Mesendoderm (in vitro differentiated cells): Measurements from ENCODE around the gene TMPRSS7.

Source experiments
- DNase-seq: peaks from one replicate; pipeline ENCODE4 v3.0.0; 2013
- H2AK5ac ChIP-seq: 2 replicates; pipeline ENCODE4 v1.6.1; 2013; ENCODE audit warnings: low read length, inconsistent platforms
- H2BK120ac ChIP-seq: 2 replicates; pipeline ENCODE4 v1.6.1; 2013; ENCODE audit warnings: low read depth, mild to moderate bottlenecking, low read length, moderate library complexity, mixed read lengths
- H2BK15ac ChIP-seq: replicated peaks from 2 replicates; pipeline ENCODE4 v1.6.1; 2013; ENCODE audit warnings: low read depth, mild to moderate bottlenecking, moderate library complexity
- H2BK5ac ChIP-seq: 2 replicates; pipeline ENCODE4 v1.6.1; 2013; ENCODE audit warnings: low read length, inconsistent platforms
- H3K18ac ChIP-seq: 2 replicates; pipeline ENCODE4 v1.6.1; 2013; ENCODE audit warnings: mild to moderate bottlenecking, low read length, mixed read lengths
- H3K23ac ChIP-seq: one replicate; pipeline ENCODE4 v1.6.1; 2013; ENCODE audit warnings: low read length
- H3K27ac ChIP-seq: 2 replicates; pipeline ENCODE4 v1.5.1; 2013; ENCODE audit warnings: low read depth, mild to moderate bottlenecking, inconsistent platforms, low read length, moderate library complexity
- H3K27me3 ChIP-seq: 2 replicates; pipeline ENCODE4 v1.6.1; 2013; ENCODE audit warnings: low read length, control low read depth, mild to moderate bottlenecking, inconsistent platforms; ENCODE audit not compliant: insufficient read depth, poor library complexity
- H3K36me3 ChIP-seq: 2 replicates; pipeline ENCODE4 v1.6.1; 2013; ENCODE audit warnings: low read length, inconsistent platforms; ENCODE audit not compliant: control insufficient read depth, insufficient read depth
- H3K4ac ChIP-seq: one replicate; pipeline ENCODE4 v1.6.1; 2013; ENCODE audit warnings: low read depth, mild to moderate bottlenecking, low read length, moderate library complexity
- H3K4me1 ChIP-seq: 2 replicates; pipeline ENCODE4 v1.6.1; 2013; ENCODE audit warnings: low read depth, low read length, inconsistent platforms; ENCODE audit not compliant: control insufficient read depth
- H3K4me2 ChIP-seq: 2 replicates; pipeline ENCODE4 v1.6.1; 2013; ENCODE audit warnings: low read length
- H3K4me3 ChIP-seq: 2 replicates; pipeline ENCODE4 v1.5.1; 2013; ENCODE audit warnings: mild to moderate bottlenecking, low read length
- H3K56ac ChIP-seq: one replicate; pipeline ENCODE4 v1.6.1; 2013; ENCODE audit warnings: low read length
- H3K79me1 ChIP-seq: 2 replicates; pipeline ENCODE4 v1.6.1; 2013; ENCODE audit warnings: low read length, inconsistent platforms
- H3K79me2 ChIP-seq: 2 replicates; pipeline ENCODE4 v1.6.1; 2013; ENCODE audit warnings: mild to moderate bottlenecking, low read length; ENCODE audit not compliant: control insufficient read depth, insufficient read depth
- H3K9ac ChIP-seq: 2 replicates; pipeline ENCODE4 v1.6.1; 2013; ENCODE audit warnings: low read length, inconsistent platforms
- H4K5ac ChIP-seq: one replicate; pipeline ENCODE4 v1.6.1; 2013; ENCODE audit warnings: low read length
- H4K8ac ChIP-seq: one replicate; pipeline ENCODE4 v1.6.1; 2013; ENCODE audit warnings: low read depth, mild to moderate bottlenecking, control low read depth, low read length, moderate library complexity
- WGBS: extraction: QIAGEN DNeasy Blood & Tissue Kit; methylation state at CpG from one replicate; pipeline ENCODE4 v1.1.7; 2013; ENCODE audit warnings: low lambda C conversion rate, missing lambda C conversion rate; ENCODE audit not compliant: insufficient coverage; ENCODE audit errors: extremely low coverage; 5-methylcytosine and 5-hydroxymethylcytosine counted together

TMPRSS7 gene

DNA sequence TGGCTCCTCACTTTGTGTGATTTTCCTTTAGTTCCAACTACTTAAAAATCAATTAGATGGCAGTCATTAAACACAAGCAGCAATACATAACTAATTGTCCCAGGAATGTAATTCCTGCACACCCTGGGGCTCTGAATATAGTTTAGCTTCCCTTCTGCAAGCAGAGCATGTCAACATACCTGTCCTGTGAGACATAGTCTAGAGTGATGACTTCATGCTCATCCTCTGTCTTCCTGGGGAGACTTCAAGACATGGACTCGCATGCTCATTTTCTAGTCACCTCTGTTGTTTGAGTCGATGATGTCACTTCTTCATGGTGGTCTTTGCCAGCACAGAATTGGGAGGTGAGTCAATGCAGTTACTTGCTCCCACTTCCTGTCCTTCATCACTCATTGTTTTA lies 67.4 kb downstream of the TMPRSS7 start:
- no peak overlapping the region for H4K5ac ChIP-seq
- H3K4me3 ChIP-seq: no peak overlapping the region
- H2BK120ac ChIP-seq: no peak overlapping the region
- H3K27ac ChIP-seq: no peak overlapping the region
- no peaks in the 10 kb centered on the region for H3K27me3 ChIP-seq
- no peak overlapping the region for H2BK15ac ChIP-seq
- H3K9ac ChIP-seq: no peak overlapping the region
- WGBS: no CpG with 5 or more reads among the region's 2 CpGs
- H4K8ac ChIP-seq: no peak overlapping the region
- H2AK5ac ChIP-seq: no peak overlapping the region
- no peak overlapping the region for H3K4ac ChIP-seq
- H2BK5ac ChIP-seq: no peak overlapping the region
- DNase-seq: peak; percentile 71
- no peaks in the 10 kb centered on the region for H3K36me3 ChIP-seq
- no peak overlapping the region for H3K18ac ChIP-seq
- H3K56ac ChIP-seq: no peak overlapping the region
- H3K4me2 ChIP-seq: no peak overlapping the region
- no peaks in the 10 kb centered on the region for H3K79me2 ChIP-seq
- no peaks in the 10 kb centered on the region for H3K4me1 ChIP-seq
- H3K79me1 ChIP-seq: no peaks in the 10 kb centered on the region
- H3K23ac ChIP-seq: no peak overlapping the region

DNA sequence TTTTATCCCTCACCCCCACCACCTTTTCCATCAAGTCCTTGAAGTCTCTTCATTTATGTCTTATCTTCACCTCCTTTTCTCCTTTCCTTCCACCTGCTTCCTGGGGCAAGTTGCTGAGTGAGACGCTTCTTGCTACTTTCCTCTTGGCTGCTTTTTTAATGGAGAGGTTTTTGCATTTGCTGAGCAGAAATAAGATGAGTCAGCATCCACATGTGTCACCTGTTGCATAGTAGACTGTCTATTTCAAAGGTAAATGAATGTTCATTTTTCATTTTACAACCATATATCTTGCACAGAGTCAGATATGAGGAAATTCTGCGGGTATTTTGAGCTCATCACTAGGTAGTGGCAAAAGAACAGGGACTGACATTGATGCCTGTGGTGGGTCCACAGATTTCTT lies 70.2 kb downstream of the TMPRSS7 start:
- H3K9ac ChIP-seq: no peak overlapping the region
- H3K36me3 ChIP-seq: no peaks in the 10 kb centered on the region
- no CpG with 5 or more reads among the region's 2 CpGs for WGBS
- no peak overlapping the region for H2BK120ac ChIP-seq
- no peak overlapping the region for H4K8ac ChIP-seq
- H3K18ac ChIP-seq: no peak overlapping the region
- DNase-seq: no peak
- no peak overlapping the region for H3K4me2 ChIP-seq
- no peak overlapping the region for H3K4me3 ChIP-seq
- H3K23ac ChIP-seq: no peak overlapping the region
- H2BK5ac ChIP-seq: no peak overlapping the region
- no peak overlapping the region for H3K56ac ChIP-seq
- H2BK15ac ChIP-seq: no peak overlapping the region
- no peaks in the 10 kb centered on the region for H3K79me1 ChIP-seq
- no peaks in the 10 kb centered on the region for H3K27me3 ChIP-seq
- H3K4me1 ChIP-seq: no peaks in the 10 kb centered on the region
- no peak overlapping the region for H3K27ac ChIP-seq
- no peak overlapping the region for H4K5ac ChIP-seq
- no peak overlapping the region for H2AK5ac ChIP-seq
- no peak overlapping the region for H3K4ac ChIP-seq
- no peaks in the 10 kb centered on the region for H3K79me2 ChIP-seq

DNA sequence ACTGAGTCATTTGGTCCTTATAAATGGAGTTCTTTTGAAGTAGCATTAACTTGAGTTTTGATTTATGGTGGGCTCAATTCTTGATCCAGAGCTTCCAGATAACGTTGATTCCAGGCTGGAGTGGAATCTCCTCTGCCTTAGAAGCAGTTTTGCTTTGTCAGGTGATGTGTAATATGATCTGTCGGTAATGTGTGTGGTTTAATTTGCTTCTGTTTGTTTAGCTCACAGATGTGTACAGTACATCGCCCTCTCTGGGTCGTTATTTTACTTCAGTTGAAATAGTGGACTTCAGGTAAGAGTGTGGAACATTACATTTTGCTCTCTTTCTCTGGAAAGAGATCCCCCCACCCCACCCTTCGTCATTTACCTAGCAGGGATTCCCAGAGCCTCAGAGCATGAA lies 74.8 kb downstream of the TMPRSS7 start:
- H3K18ac ChIP-seq: no peak overlapping the region
- no peak overlapping the region for H3K4me3 ChIP-seq
- DNase-seq: no peak
- no peaks in the 10 kb centered on the region for H3K79me2 ChIP-seq
- no peak overlapping the region for H2BK5ac ChIP-seq
- H4K8ac ChIP-seq: no peak overlapping the region
- no peak overlapping the region for H2BK15ac ChIP-seq
- H3K9ac ChIP-seq: no peak overlapping the region
- no peak overlapping the region for H3K56ac ChIP-seq
- WGBS: no CpG with 5 or more reads among the region's 5 CpGs
- H3K79me1 ChIP-seq: no peaks in the 10 kb centered on the region
- no peaks in the 10 kb centered on the region for H3K27me3 ChIP-seq
- no peak overlapping the region for H3K23ac ChIP-seq
- no peaks in the 10 kb centered on the region for H3K4me1 ChIP-seq
- H3K4ac ChIP-seq: no peak overlapping the region
- H3K36me3 ChIP-seq: no peaks in the 10 kb centered on the region
- no peak overlapping the region for H3K27ac ChIP-seq
- no peak overlapping the region for H2AK5ac ChIP-seq
- H2BK120ac ChIP-seq: no peak overlapping the region
- no peak overlapping the region for H3K4me2 ChIP-seq
- H4K5ac ChIP-seq: no peak overlapping the region

DNA sequence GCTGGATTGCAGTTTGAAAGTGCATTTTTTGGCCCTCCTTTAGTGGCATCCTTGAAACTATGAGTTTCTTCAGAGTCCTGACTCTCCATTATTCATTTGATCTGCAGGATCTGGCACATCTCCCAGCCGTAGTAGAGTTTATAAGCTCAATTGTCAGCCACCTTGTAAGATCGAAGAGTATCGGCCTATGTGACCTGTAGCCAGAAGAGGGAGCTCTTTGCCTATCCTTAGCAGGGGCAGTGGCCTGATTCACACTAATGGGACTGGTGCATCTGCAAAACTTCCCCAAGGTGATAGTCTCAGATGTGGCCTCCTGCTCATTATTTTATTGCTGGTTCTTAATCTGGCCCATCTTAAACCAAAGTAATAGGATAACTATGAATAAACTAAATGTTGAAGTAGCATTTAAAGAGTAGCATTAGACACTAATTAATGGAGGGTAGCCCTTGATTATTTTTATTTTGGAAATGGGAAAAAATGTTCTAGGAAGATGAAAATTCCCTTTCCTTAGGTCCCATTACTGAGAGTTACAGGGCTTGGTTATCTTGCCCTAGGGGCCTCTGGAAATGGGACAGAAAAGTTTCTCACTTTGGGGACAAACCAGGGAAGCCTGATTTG lies 77.4 kb downstream of the TMPRSS7 start:
- Histone ChIP-seq H3K18ac (no peak overlapping the region), H3K9ac (no peak overlapping the region), H3K4ac (no peak overlapping the region), H3K27ac (no peak overlapping the region), H3K4me1 (no peaks in the 10 kb centered on the region), H3K4me3 (no peak overlapping the region), H2BK120ac (no peak overlapping the region), H3K79me1 (no peaks in the 10 kb centered on the region), H3K79me2 (no peaks in the 10 kb centered on the region), H4K5ac (no peak overlapping the region), H3K27me3 (no peaks in the 10 kb centered on the region), H3K23ac (no peak overlapping the region), H2BK15ac (no peak overlapping the region), H2AK5ac (no peak overlapping the region), H3K36me3 (peaks cover under 1% of the 10 kb centered on the region), H3K56ac (no peak overlapping the region), H4K8ac (no peak overlapping the region), H2BK5ac (no peak overlapping the region), H3K4me2 (no peak overlapping the region)
- WGBS: no CpG with 5 or more reads among the region's 3 CpGs
- peak; percentile 83 for DNase-seq

DNA sequence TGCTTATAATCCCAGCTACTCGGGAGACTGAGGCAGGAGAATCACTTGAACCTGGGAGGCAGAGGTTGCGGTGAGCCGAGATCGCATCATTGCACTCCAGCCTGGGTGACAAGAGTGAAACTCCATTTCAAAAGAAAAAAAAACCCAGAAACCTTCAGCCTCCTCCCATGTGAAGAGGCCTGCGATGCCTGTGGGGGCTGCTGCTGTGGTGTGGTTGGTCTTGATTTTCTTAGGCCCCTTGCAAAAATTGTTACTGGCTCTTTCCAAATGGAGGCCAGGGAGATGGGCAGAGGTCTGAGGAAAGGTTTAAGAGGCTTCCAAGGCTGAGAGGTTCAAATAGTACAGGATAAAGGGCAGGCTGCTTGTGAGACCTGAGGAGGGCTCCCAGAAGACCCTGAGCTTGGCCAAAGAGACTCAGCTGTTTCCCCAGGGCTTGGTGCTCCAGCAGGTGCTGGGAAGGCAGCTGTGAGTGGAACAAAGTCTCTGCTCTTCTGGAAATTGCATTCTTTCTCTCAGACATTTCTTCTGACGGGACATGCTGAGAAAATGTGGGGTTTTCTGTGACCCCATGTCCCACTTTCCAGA lies 80.1 kb downstream of the TMPRSS7 start:
- no peak overlapping the region for H4K8ac ChIP-seq
- H3K27ac ChIP-seq: no peak overlapping the region
- H3K23ac ChIP-seq: no peak overlapping the region
- no peak overlapping the region for H3K4me2 ChIP-seq
- no peak overlapping the region for H4K5ac ChIP-seq
- no peaks in the 10 kb centered on the region for H3K4me1 ChIP-seq
- no peaks in the 10 kb centered on the region for H3K79me1 ChIP-seq
- no peak overlapping the region for H2BK5ac ChIP-seq
- H3K9ac ChIP-seq: no peak overlapping the region
- WGBS: no CpG with 5 or more reads among the region's 6 CpGs
- no peak overlapping the region for H3K56ac ChIP-seq
- no peaks in the 10 kb centered on the region for H3K79me2 ChIP-seq
- no peak overlapping the region for H2BK15ac ChIP-seq
- no peak overlapping the region for H3K18ac ChIP-seq
- peaks cover 1% of the 10 kb centered on the region for H3K36me3 ChIP-seq
- DNase-seq: no peak
- no peak overlapping the region for H3K4me3 ChIP-seq
- H2AK5ac ChIP-seq: no peak overlapping the region
- H3K27me3 ChIP-seq: no peaks in the 10 kb centered on the region
- no peak overlapping the region for H2BK120ac ChIP-seq
- no peak overlapping the region for H3K4ac ChIP-seq
